HG03378 (cell line): Measurements from ENCODE around the gene PAIP1.
"Not testable (repeated sequence)": the region's sequence is repeated elsewhere in the genome, so short reads cannot be mapped to it uniquely, and the experiment has no call there.

Experiments
- ATAC-seq: cut with Tn5 transposase; IDR thresholded peaks from one replicate; pipeline ENCODE4 v1.9.1; 2021; ENCODE audit warnings: mild to moderate bottlenecking, moderate library complexity; ENCODE audit not compliant: unreplicated experiment

The PAIP1 gene, protein sequence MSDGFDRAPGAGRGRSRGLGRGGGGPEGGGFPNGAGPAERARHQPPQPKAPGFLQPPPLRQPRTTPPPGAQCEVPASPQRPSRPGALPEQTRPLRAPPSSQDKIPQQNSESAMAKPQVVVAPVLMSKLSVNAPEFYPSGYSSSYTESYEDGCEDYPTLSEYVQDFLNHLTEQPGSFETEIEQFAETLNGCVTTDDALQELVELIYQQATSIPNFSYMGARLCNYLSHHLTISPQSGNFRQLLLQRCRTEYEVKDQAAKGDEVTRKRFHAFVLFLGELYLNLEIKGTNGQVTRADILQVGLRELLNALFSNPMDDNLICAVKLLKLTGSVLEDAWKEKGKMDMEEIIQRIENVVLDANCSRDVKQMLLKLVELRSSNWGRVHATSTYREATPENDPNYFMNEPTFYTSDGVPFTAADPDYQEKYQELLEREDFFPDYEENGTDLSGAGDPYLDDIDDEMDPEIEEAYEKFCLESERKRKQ

DNA sequence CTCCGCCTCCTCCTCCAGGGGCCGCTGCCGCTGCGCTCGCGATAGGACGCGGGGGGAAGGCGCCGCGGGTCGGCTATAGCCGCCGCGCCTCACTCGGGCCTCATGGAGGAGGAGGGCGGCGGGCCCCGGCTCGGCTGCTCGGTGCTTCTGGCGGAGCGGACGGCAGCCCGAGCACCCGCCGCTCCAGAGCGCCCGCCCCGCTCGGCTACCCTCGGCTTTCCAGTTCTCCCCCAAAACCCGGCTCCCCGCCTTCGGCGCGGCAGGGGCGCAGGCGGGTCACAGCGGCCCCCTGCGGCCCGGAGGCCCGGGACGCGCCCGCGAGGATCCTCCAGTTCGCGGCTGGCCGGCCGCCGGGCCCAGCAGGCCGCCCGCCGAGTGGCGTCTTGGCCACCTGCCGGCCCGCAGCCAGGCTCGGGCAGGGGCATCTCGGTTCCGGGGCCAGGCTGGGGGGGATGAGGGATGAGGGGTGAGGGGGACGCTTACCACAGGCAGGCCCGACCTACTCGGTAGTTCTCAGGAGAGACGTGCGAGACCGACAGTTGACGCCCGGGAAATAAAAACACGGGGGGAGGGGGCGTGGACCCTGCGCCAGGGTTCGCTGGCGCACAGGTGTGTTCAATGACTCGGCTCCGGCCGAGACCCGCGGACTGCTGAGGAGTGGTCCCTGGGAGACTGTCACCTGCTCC is at the start of gene PAIP1:
Gene PAIP1 (minus strand): TSS at position 221 of the 686 bp plus-strand sequence. CDS start 231 bp downstream, outside the sequence.
- peak; percentile 83 for ATAC-seq

DNA sequence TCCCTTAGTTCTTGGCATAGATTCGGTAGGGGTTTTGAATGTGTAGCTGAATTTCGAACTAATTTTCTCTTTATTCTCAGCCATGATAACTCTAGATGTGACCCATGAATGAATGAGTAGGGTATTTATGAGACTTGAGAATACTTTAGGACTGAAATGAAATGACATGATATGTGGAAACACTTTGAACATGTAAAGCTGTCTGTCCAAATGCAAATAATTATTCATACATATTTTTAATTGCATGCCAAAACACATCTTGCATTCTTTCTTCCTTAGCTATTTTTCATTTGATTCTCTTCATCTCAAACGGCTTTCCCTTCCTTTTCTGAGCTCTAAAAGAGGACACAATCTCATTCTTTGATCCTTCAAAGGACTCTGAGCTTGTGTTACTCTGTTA is 49.5 kb upstream of the PAIP1 start:
- ATAC-seq: no peak

DNA sequence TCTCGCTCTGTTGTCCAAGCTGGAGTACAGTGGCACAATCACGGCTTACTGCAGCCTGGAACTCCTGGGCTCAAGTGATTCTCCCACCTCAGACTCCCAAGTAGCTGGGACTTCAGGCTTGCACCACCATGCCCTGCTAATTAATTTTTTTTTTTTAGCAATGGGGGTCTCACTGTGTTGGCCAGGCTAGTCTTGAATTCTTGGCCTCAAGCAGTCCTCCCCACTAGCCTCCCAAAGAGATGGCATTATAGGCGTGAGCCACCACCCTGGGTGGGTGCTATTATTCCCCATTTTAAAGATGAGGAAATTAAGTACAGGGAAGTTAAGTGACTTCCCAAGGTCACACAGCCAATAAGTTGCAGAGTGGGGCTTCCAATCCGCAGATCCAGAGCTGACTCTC is 47.8 kb upstream of the PAIP1 start:
- ATAC-seq: no peak

DNA sequence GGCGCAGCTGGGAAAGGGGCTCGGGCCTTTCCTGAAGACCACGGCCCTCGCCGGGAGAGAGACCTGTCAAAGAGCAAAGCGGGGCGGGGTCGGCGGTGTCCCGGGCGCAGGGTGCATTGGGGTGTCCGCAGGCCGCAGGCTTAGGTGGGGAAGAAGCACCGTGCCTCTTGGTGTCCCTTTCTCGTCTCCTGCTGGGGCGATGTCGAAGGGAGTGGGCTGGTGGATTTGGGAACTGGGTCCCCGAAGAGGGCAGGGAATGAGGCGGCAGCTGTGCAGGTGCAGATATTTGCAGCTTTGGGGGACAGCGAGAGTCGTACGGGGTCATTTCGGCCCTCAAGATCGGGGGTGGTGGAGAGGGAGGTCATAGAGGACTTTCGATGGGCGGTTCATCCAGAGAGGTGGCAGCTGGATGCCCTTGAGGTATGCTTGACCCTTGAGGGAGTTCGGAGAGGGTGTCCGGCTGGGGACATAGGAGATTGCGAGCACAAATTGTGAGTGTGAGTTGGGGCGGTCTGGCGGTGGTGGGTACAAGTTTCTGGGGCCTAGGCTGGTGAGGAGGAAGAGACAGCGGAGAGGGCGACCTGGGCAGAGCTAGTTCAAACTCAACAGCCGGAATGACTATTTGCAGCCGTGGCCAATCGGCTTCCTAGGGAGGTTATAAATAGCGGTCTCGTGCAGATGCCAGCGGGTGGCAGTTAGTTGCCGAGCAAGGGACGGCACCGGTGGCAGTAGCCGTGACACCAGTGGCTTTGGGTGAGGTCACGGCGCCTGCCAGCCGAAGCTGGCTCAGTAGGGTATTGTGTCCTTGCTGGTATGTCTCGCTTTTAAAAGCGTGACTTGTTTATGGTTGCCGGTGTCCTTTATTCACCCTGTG is 46.7 kb upstream of the PAIP1 start:
- ATAC-seq: peak; percentile 59

DNA sequence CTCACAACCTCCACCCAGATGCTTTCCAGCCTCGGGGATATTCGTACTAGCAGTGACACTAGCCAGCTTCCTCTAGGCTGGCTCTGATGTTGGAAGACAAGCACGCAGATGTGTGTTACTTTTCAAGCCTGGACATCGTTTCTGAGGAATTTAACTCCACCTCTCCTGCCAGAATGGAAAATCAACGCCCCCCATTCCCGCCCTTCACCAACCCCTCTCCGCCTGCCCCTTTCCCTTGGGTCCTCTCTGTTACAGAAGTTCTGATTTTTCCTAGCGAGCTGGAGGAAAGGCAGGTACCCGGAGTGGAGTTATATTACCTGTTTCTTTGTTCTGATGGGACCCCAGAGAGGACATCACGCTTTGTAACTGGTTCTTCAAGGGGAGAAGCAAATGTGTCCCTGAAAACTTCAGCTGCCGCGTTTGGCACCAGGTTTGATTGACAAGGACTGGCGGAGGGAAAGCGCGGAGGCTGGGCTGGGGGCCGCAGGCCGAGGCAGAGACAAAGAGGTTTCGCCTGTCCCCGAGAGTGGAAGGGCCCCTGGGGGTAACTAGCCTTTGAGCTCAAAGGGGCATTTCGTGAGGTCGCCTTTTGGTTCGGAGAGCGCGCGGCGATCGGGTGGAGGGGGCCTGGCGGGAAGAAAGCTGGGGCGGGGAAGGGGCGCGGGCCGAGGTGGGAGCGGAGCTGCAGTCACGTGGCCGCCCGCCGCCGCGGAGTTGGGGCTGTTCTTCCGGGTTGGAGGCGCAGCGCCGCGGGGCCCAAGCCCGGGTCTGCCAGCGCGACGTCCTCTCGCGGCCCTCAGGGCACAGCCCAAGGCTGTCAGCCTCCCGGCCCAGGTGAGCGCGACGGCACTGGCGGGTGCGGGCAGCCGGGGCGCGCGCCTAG is 45.8 kb upstream of the PAIP1 start, which contains the start of gene NNT:
Gene NNT (plus strand): TSS at position 720 of the 883 bp plus-strand sequence. CDS start 6,016 bp downstream, outside the sequence.
- peak; percentile 51 for ATAC-seq

DNA sequence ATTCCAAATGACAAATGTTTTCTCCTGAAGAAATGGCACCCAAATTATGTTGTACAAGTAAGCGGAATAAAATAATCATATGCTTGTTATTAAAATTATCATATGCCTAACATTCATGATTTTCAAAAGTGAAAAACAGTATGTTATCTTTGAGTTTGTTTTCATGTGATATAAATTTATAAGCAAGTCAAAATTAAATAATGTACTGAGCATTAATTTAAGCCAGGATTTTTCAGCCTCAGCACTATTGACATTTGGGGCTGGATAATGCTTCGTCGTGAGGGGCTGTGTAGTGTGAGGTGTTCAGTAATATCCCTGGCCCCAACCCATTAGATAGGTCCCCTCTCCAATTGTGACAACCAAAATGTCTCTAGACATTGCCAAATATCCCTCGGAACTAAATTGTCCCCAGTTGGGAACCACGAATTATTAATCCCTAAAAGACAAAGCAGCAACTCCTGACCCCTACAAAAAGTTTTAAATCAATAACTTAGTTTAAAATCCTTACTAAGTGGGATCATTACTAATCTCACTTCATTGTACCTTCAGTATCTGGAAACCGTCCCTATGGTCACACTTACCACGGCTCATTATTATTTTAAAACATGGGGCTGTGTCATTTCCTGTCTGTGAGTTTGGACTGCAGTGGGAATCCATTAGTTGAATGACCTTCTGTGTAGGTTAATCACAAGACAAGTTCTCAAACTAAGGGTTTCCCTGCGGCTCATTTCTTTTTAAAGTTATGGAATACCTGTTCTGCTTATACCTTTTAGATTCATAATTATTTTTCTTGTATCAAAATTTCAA is 44.8 kb upstream of the PAIP1 start:
- peak; percentile 34 for ATAC-seq

DNA sequence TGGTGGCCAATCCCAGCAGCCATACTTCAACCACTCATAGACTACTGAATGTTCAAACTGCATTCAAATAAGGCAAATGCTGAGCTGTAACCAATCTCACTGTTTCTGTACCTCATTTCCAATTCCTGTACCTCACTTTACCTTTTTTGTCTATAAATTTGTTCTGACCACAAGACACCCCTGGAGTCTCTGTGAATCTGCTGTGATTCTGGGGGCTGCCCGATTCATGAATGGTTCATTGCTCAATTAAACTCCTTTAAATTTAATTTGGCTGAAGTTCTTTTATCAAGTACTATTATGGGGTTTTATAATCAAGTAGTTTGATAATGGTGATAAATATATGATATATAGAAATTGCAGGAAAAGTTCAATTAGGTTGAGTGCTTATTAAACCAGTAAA is 42.0 kb upstream of the PAIP1 start:
- ATAC-seq: not testable (repeated sequence)

DNA sequence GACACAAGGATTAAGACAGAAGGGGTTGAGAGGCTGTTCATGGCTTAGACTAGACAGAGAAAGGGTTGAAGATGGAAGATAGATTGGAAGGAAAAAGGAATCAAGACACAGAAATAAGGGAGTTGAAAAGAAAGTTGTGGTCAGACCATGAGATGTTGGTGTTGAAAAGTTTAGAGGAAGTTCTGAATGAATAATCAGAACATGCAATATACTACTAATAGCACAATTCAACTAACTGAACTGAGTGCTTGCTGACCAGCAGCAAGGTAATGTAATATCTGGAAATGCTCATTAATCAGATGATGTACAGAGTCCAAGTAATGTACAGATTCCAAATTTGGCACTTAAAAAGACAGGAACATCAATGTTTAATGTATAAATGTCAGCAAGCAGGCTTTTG is 35.5 kb upstream of the PAIP1 start:
- peak; percentile 51 for ATAC-seq

DNA sequence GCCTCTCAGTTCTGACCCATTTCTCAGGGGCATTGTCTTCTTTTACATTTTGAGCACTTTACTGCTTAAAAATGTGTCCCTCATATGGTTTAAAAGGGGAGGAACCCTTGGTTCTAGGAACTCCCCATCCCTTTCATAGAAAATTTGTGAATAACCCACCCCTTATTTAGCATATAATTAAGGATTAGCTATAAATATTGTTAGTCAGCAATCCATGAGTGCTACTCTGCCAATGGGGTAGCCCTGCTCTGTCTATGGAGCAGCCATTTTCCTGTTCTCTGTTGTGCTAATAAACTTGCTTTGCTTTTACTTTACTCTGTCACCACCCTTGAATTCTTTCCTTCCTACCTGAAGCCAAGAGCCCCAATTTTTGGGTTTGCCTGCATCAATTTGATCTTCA is 33.8 kb upstream of the PAIP1 start:
- ATAC-seq: no peak

DNA sequence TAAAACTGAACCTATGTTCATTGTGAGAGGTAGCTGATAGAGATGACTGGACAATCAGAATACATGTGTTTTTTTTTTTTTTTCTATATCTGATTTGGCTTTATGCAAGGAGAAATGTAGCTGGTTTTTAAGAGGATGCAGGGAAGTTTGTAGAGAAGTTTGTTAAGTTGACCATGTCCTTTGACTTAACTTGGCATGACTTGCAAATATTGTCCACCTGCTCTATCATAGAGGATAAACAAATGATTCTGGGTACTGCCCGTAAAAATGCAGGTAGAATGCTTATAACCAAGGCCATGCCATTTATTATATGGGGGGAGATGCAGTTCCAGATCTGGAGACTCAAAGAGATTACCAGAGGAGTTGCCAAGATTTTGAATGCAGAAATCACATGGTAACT is 32.4 kb upstream of the PAIP1 start:
- ATAC-seq: no peak

DNA sequence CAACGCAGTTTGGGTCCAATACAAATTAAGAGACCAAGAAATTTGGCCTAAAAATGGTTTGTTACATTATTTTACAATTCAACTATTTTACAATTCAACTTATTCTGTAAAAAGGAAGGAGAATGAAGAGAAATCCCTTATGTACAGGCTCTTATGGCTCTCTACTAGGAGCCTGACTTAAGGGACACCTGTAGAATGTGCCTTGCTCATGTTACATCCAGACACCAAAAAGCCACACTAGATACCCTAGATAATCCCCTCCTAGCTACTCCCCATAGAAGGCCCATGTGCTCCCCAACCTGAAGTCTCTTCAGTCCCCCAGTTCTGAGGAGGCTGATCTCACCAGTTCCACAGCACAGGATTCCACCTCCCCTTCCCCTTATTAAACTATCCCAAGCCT is 32.0 kb upstream of the PAIP1 start:
- ATAC-seq: no peak

DNA sequence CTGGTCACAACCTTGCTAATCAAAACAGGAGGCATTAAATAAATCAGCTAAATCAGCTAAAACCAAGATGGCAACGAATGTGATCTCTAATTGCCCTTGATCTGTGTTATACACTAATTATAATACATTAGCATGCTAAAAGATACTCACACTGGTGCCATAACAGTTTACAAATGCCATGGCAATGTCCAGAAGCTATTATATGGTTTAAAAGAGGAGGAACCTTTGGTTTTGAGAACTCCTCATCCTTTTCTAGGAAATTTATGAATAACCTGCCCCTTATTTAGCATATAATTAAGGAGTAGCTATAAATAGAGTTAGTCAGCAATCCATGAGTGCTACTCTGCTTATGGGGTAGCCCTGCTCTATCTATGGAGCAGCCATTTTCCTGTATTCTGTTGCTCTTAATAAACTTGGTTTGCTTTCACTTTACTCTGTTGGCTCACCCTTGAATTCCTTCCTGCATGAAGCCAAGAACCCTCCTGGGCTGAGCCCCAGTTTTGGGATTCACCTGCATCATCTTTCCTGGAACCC is 27.4 kb upstream of the PAIP1 start:
- no peak for ATAC-seq

DNA sequence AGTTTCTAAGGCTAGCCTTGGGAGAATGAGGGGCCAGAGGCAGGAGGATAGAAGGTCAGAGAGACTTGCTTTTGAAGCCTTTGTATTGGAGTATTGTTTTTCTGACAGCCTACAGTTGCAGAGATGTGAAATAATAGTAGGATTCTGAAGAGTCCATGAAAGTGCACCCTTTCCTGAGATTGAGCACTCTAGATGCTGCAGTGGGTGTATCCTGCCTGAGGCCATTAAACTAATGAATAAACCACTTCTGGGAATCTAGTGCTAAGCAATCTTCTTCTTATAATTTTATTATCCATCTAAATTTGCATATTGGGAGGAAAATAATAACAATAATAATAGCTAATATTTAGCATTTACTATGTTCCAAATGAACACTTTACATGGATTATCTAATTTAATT is 26.8 kb upstream of the PAIP1 start:
- ATAC-seq: no peak

DNA sequence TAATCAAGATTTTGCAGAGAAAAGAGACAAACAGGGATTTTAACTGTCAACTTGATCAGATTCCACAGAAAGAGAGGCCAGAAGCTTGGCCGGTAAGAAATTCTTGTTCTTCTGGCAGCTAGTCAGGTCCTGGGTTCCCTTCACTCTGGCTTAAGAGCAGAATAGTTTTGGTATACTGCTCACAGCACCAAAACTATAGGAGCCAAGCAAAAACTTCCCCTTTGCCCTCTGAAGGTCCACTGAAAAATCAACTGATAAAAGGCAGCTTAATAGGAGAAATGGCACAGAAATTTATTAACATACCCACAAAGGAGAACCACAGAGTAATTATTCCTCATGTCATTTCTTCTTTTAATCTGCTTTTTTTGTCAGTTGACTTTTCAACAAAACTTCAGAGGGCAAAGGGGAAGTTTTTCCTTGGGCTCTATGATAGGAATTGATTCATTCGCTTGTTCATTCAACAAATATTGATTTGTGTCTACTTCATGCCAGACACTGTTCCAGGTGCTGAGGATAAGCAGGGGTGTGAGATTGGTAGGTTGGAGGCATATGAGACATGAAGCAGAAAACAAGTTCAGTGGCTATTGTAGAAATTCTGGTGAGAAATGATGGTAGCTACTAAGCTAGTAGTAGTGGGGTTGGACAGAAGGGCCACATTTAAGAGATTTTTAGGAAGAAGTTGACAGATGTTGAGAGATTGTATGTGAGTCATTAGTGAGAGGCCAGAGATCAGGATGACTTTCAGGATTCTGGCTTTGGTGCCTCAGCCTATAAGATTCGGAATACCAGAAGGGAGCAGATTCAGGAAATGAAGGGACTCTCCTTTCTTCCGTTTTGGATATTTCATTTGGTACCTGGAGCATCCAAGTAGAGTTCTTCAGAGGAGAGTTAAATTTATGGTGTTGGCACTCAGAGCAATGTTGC is 25.5 kb upstream of the PAIP1 start:
- ATAC-seq: no peak

DNA sequence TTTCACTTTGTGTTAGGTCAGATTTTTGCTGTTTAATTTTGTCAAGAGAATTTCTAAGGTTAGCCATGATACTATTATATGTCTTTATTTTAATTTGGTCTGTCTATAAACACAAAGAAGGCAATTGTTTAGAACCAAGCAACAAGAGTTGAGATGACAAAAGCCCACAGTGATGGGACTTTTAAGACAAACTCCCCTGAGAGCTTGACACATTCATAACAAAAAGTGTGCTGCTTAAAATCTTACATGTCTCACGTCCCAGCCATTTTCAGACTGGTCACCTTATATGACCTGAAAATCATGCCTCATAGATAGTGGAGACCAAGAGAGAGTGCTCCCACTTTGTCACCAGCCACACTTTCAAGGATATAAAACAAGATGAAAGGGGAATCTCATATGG is 24.5 kb upstream of the PAIP1 start:
- ATAC-seq: no peak

DNA sequence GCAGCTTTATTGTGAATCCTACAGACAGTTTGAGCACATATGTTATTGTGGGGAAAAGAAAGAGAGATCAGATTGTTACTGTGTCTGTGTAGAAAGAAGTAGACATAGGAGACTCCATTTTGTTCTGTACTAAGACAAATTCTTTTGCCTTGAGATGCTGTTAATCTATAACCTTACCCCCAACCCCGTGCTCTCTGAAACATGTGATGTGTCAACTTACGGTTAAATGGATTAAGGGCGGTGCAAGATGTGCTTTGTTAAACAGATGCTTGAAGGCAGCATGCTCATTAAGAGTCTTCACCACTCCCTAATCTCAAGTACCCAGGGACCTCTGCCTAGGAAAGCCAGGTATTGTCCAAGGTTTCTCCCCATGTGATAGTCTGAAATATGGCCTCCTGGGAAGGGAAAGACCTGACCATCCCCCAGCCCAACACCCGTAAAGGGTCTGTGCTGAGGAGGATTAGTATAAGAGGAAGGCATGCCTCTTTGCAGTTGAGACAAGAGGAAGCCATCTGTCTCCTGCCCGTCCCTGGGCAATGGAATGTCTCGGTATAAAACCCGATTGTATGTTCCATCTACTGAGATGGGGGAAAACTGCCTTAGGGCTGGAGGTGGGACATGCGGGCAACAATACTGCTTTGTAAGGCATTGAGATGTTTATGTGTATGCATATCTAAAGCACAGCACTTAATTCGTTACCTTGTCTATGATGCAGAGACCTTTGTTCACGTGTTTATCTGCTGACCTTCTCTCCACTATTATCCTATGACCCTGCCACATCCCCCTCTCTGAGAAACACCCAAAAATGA is 23.7 kb upstream of the PAIP1 start:
- not testable (repeated sequence) for ATAC-seq

DNA sequence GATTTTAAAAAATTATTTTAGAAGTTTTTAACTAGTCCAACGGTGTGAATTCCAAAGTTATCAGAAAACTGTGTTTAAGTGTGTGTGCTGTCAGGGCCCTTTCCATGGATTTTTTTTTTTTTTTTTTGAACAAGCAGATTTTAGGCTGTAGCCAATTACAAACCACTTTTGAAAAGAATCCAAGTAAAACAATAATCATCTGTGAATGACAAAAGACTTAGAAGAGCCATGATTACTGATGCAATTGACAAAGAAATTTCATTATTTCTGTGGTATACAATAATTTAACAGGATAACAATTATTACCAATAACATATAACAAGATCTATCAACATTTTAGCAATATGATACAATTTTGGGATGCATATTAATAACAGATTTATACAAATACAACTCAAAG is 16.2 kb upstream of the PAIP1 start:
- ATAC-seq: no peak
